Caco-2 (cell line): ENCODE measurements around the gene GPAT3. TPM values are rescaled to one million over a fixed set of nuclear protein-coding genes. Genes with fewer than 3 reads are reported as not detected.

ENCODE experiments used
- BruUV-seq: library from RNA; stranded (reverse); fragments of 400-500 nt; replicated peaks from 2 replicates; lab custom pipeline; 2021; lab: Mats Ljungman, UMichigan
- CTCF ChIA-PET: fragments of 300-600 bp; sonication (Branson Sonifier 250); formaldehyde crosslinking; loops from one replicate; lab custom pipeline; 2022; ENCODE audit warnings: antibody characterized with exemption; lab: Charles Lee
- POLR2A ChIA-PET: fragments of 300-600 bp; sonication (Branson Sonifier 250); formaldehyde crosslinking; loops from one replicate; lab custom pipeline; 2022; ENCODE audit warnings: antibody characterized with exemption; lab: Charles Lee
- DNase-seq, 2 experiments: peaks; one replicate each; pipeline versions ENCODE4 v3.0.0 to v3.0.0-alpha.2; 2020 to 2022
- H3K27me3 ChIP-seq: replicated peaks from 2 replicates; pipeline ENCODE4 v1.6.0; 2011; ENCODE audit warnings: low read length; ENCODE audit not compliant: control insufficient read depth, insufficient read depth
- H3K36me3 ChIP-seq: 2 replicates; pipeline ENCODE4 v1.5.1; 2011; ENCODE audit warnings: low read length; ENCODE audit not compliant: control insufficient read depth, insufficient read depth
- H3K4me1 ChIP-seq: fragments of 250-450 bp; sonication (Bioruptor Pico); 2 replicates; pipeline ENCODE4 v1.5.1; 2020; ENCODE audit warnings: mild to moderate bottlenecking
- H3K4me3 ChIP-seq: 2 replicates; pipeline ENCODE4 v1.5.1; 2011; ENCODE audit warnings: low read depth, mild to moderate bottlenecking, control low read depth, low read length
- H3K9me3 ChIP-seq: fragments of 250-450 bp; sonication (Bioruptor Pico); 2 replicates; pipeline ENCODE4 v1.5.1; 2020; ENCODE audit warnings: mild to moderate bottlenecking, moderate library complexity
- H3K27ac Mint-ChIP-seq: one replicate; pipeline ENCODE4 v1.8.0; 2022; ENCODE audit warnings: mixed read lengths; ENCODE audit not compliant: unreplicated experiment
- H3K27me3 Mint-ChIP-seq: one replicate; pipeline ENCODE4 v1.8.0; 2022; ENCODE audit warnings: mixed read lengths; ENCODE audit not compliant: insufficient read depth, unreplicated experiment
- H3K36me3 Mint-ChIP-seq: one replicate; pipeline ENCODE4 v1.8.0; 2022; ENCODE audit warnings: mild to moderate bottlenecking, mixed read lengths; ENCODE audit not compliant: insufficient read depth, unreplicated experiment
- H3K4me1 Mint-ChIP-seq: one replicate; pipeline ENCODE4 v1.8.0; 2022; ENCODE audit warnings: low read depth, mixed read lengths; ENCODE audit not compliant: unreplicated experiment
- H3K4me3 Mint-ChIP-seq: one replicate; pipeline ENCODE4 v1.8.0; 2022; ENCODE audit warnings: mild to moderate bottlenecking, moderate library complexity, mixed read lengths; ENCODE audit not compliant: unreplicated experiment
- H3K9me3 Mint-ChIP-seq: one replicate; pipeline ENCODE4 v1.8.0; 2022; ENCODE audit warnings: mixed read lengths; ENCODE audit not compliant: unreplicated experiment
- CTCF ChIP-seq, 2 experiments: fragments of 200-600 bp in 1 of 2; IDR thresholded peaks; 1 replicate in 1 of 2; 2 replicates in 1 of 2; pipeline versions ENCODE4 v1.5.1 to v1.8.0; 2011 to 2022; ENCODE audit warnings: antibody characterized with exemption in 1 of 2, control low read depth in 1 of 2, inconsistent platforms in 1 of 2, low read depth in 1 of 2, low read length in 1 of 2, mild to moderate bottlenecking in 1 of 2, moderate library complexity in 1 of 2; ENCODE audit not compliant: insufficient read depth in 1 of 2, severe bottlenecking in 1 of 2, unreplicated experiment in 1 of 2
- intact Hi-C: fragments of 100-400 bp; cut with micrococcal nuclease; formaldehyde crosslinking; loops from one replicate; pipeline ENCODE4 v1.10.0; 2022; ENCODE audit not compliant: unreplicated experiment
- total RNA-seq: library from RNA; stranded (reverse); gene quantifications from 2 replicates; pipeline ENCODE4 v1.2.3, GENCODE V29; 2022

Gene GPAT3
- total RNA-seq, 1 experiment from 2014 or later, result 4.6 TPM

GRCh38 chr4:83581411-83582288 lies 45.7 kb downstream of the GPAT3 start:
- Mint-ChIP-seq H3K4me1 (peaks cover 7% of the 10 kb centered on the region), H3K36me3 (no peaks in the 10 kb centered on the region), H3K27me3 (no peaks in the 10 kb centered on the region), H3K9me3 (no peaks in the 10 kb centered on the region), H3K4me3 (no peak overlapping the region), H3K27ac (no peak overlapping the region)
- TF ChIP-seq CTCF (IDR thresholded peaks at IDR 0.05; ENCODE audit: insufficient read depth in 1 of 2, low read depth in 1 of 2, low read length in 1 of 2, severe bottlenecking in 1 of 2, unreplicated experiment in 1 of 2), result no peak
- Histone ChIP-seq H3K4me3 (no peak overlapping the region), H3K4me1 (no peaks in the 10 kb centered on the region), H3K27me3 (no peaks in the 10 kb centered on the region), H3K36me3 (no peaks in the 10 kb centered on the region), H3K9me3 (no peaks in the 10 kb centered on the region)
- ChIA-PET POLR2A (no interaction called here), CTCF (no interaction called here)
- BruUV-seq, result no TSS peak
- DNase-seq, result no peak
- intact Hi-C loops, result loop anchor here (1.0 kb wide), 1 partner anchor 90 kb away; no protein-coding TSS in a partner anchor

GRCh38 chr4:83582289-83582785 lies 46.4 kb downstream of the GPAT3 start:
- Histone ChIP-seq H3K27me3 (no peaks in the 10 kb centered on the region), H3K9me3 (no peaks in the 10 kb centered on the region), H3K4me1 (no peaks in the 10 kb centered on the region), H3K4me3 (no peak overlapping the region), H3K36me3 (no peaks in the 10 kb centered on the region)
- H3K4me1 Mint-ChIP-seq, result peaks cover 7% of the 10 kb centered on the region
- intact Hi-C loops, result loop anchor here (1.0 kb wide), 1 partner anchor 91 kb away; no protein-coding TSS in a partner anchor
- H3K27me3 Mint-ChIP-seq, result no peaks in the 10 kb centered on the region
- CTCF ChIA-PET, result no interaction called here
- H3K36me3 Mint-ChIP-seq, result no peaks in the 10 kb centered on the region
- DNase-seq, result peak in 1 of 2 experiments; percentile 12
- no peaks in the 10 kb centered on the region for H3K9me3 Mint-ChIP-seq
- no peak overlapping the region for H3K27ac Mint-ChIP-seq
- no peak overlapping the region for H3K4me3 Mint-ChIP-seq
- POLR2A ChIA-PET, result interaction anchor here (0.7 kb wide), 1 partner anchor 83 kb away, joined by 3 read pairs; no protein-coding TSS in a partner anchor
- TF ChIP-seq CTCF (IDR thresholded peaks at IDR 0.05; ENCODE audit: insufficient read depth in 1 of 2, low read depth in 1 of 2, low read length in 1 of 2, severe bottlenecking in 1 of 2, unreplicated experiment in 1 of 2), result peak in 1 of 2 experiments; percentile 36
- no TSS peak for BruUV-seq

GRCh38 chr4:83585982-83586508 lies 50.1 kb downstream of the GPAT3 start:
- no peaks in the 10 kb centered on the region for H3K4me1 ChIP-seq
- no peaks in the 10 kb centered on the region for H3K27me3 ChIP-seq
- no peak for DNase-seq
- TF ChIP-seq CTCF (IDR thresholded peaks at IDR 0.05; ENCODE audit: insufficient read depth in 1 of 2, low read depth in 1 of 2, low read length in 1 of 2, severe bottlenecking in 1 of 2, unreplicated experiment in 1 of 2), result no peak
- intact Hi-C loops, result no loop called here
- Mint-ChIP-seq H3K27me3 (no peaks in the 10 kb centered on the region), H3K27ac (no peak overlapping the region), H3K36me3 (no peaks in the 10 kb centered on the region), H3K9me3 (no peaks in the 10 kb centered on the region), H3K4me1 (peaks cover 4% of the 10 kb centered on the region), H3K4me3 (no peak overlapping the region)
- ChIA-PET POLR2A (no interaction called here), CTCF (no interaction called here)
- BruUV-seq, result no TSS peak
- no peak overlapping the region for H3K4me3 ChIP-seq
- H3K9me3 ChIP-seq, result no peaks in the 10 kb centered on the region
- no peaks in the 10 kb centered on the region for H3K36me3 ChIP-seq
